Astrocyte of the cerebellum (primary cell): ENCODE measurements around the gene KANSL1.

Experiments
- DNase-seq: peaks from one replicate; pipeline ENCODE4 v3.0.0-alpha.2; 2011; ENCODE audit warnings: low read depth
- H3K4me3 ChIP-seq: 2 replicates; pipeline ENCODE4 v1.5.1; 2011; ENCODE audit warnings: mild to moderate bottlenecking, low read depth, low read length, moderate library complexity
- CTCF ChIP-seq: IDR thresholded peaks from 2 replicates; pipeline ENCODE4 v1.5.1; 2012; ENCODE audit warnings: low read length, low read depth, moderate library complexity, mild to moderate bottlenecking; ENCODE audit errors: missing control alignments
- in situ Hi-C: cut with HindIII; loops from 2 replicates; pipeline ENCODE4 v1.10.0; 2017; ENCODE audit warnings: low sequenced_read_pairs

KANSL1 gene

GRCh38 chr17:46000757-46001156, 192.5 kb downstream of the KANSL1 start:
- H3K4me3 ChIP-seq = no peak overlapping the region
- DNase-seq = no peak
- TF ChIP-seq CTCF = no peak
- in situ Hi-C loops = no loop called here

GRCh38 chr17:46000292-46000691, 192.9 kb downstream of the KANSL1 start:
- no peak overlapping the region for H3K4me3 ChIP-seq
- DNase-seq = no peak
- no peak for TF ChIP-seq CTCF
- in situ Hi-C loops = no loop called here

GRCh38 chr17:45999900-46000290, 193.3 kb downstream of the KANSL1 start:
- in situ Hi-C loops = loop anchor here (5.0 kb wide), 1 partner anchor 67 kb away; no protein-coding TSS in a partner anchor
- H3K4me3 ChIP-seq = no peak overlapping the region
- no peak for DNase-seq
- no peak for TF ChIP-seq CTCF

GRCh38 chr17:45998987-45999899, 194.0 kb downstream of the KANSL1 start, which contains the start of gene STH:
TSS of gene STH (plus strand) at chr17:45999250. CDS start at chr17:45999280, 30 bp downstream.
- in situ Hi-C loops = loop anchor here (5.0 kb wide), 1 partner anchor 68 kb away; no protein-coding TSS in a partner anchor

GRCh38 chr17:45997624-45998023, 195.6 kb downstream of the KANSL1 start:
- no peak for DNase-seq
- no peak for TF ChIP-seq CTCF
- in situ Hi-C loops = loop anchor here (5.0 kb wide), 1 partner anchor 70 kb away; no protein-coding TSS in a partner anchor
- H3K4me3 ChIP-seq = no peak overlapping the region

More at GRCh38 chr17:45998987-45999899, 194.0 kb downstream of the KANSL1 start, which contains the start of gene STH:
- DNase-seq = no peak
- no peak within 1 kb of the TSS for H3K4me3 ChIP-seq
- no peak for TF ChIP-seq CTCF

- in situ Hi-C loops = loop anchor here (5.0 kb wide), 1 partner anchor 70 kb away; no protein-coding TSS in a partner anchor
- no peak for DNase-seq
- H3K4me3 ChIP-seq = no peak overlapping the region
- no peak for TF ChIP-seq CTCF
Observed at GRCh38 chr17:45997166-45997565, 196.1 kb downstream of the KANSL1 start.
